ENCODE data around the gene DARS2. TPM values are rescaled to one million over a fixed set of nuclear protein-coding genes. Genes with fewer than 3 reads are reported as not detected.
"Not testable (repeated sequence)": the region's sequence is repeated elsewhere in the genome, so short reads cannot be mapped to it uniquely, and the experiment has no call there.

DARS2 gene
- 10 to 100 TPM in 2 of 4 donors, 1 to 10 TPM in 2; 9.5 to 16.9 (median 12.1) TPM for total RNA-seq

- DNase-seq (ENCODE audit: low spot score), result peak; percentile 77
- TF ChIP-seq CTCF (IDR thresholded peaks at IDR 0.05), result no peak
- ATAC-seq (ENCODE audit: low FRiP score), result peak; percentile 99
These were observed at the start of gene DARS2, which contains the start of gene CENPL for GRCh38 chr1:173824315-173825081. TSS of gene DARS2 (plus strand) at chr1:173824673. CDS start at chr1:173825230, 557 bp downstream. TSS of gene CENPL (minus strand) at chr1:173824883. CDS start at chr1:173811299, 13,584 bp downstream.

- DNase-seq (ENCODE audit: low spot score), result no peak
- TF ChIP-seq CTCF (IDR thresholded peaks at IDR 0.05), result no peak
- no peak for ATAC-seq (ENCODE audit: low FRiP score)
These were observed 48.8 kb upstream of the DARS2 start for GRCh38 chr1:173775578-173776226.

GRCh38 chr1:173779936-173780335 lies 44.5 kb upstream of the DARS2 start:
- DNase-seq (ENCODE audit: low spot score) (no peak), ATAC-seq (ENCODE audit: low FRiP score) (no peak)
- no peak for TF ChIP-seq CTCF (IDR thresholded peaks at IDR 0.05)

GRCh38 chr1:173784997-173785396 lies 39.5 kb upstream of the DARS2 start:
- ATAC-seq (ENCODE audit: low FRiP score), result no peak
- no peak for TF ChIP-seq CTCF (IDR thresholded peaks at IDR 0.05)
- DNase-seq (ENCODE audit: low spot score), result no peak

- ATAC-seq (ENCODE audit: low FRiP score), result no peak
- no peak for TF ChIP-seq CTCF (IDR thresholded peaks at IDR 0.05)
- DNase-seq (ENCODE audit: low spot score), result no peak
These were observed 34.6 kb upstream of the DARS2 start for GRCh38 chr1:173789841-173790240.

- ATAC-seq (ENCODE audit: low FRiP score), result no peak
- no peak for DNase-seq (ENCODE audit: low spot score)
- no peak for TF ChIP-seq CTCF (IDR thresholded peaks at IDR 0.05)
These were observed 26.4 kb upstream of the DARS2 start for GRCh38 chr1:173798078-173798477.

GRCh38 chr1:173799995-173800394 lies 24.5 kb upstream of the DARS2 start:
- not testable (repeated sequence) for ATAC-seq (ENCODE audit: low FRiP score); DNase-seq (ENCODE audit: low spot score)
